CMK (cell line): ENCODE results near the gene CAMK2B.

ENCODE experiments used
- DNase-seq: peaks from one replicate; pipeline ENCODE4 v3.0.0-alpha.2; 2010; ENCODE audit warnings: low read depth

The CAMK2B gene

GRCh38 chr7:44325201-44325671, at the start of gene CAMK2B:
Gene CAMK2B (minus strand): TSS chr7:44325594. CDS start chr7:44325421, 173 bp downstream.
- no peak for DNase-seq

- no peak for DNase-seq
These were observed 48.8 kb upstream of the CAMK2B start for GRCh38 chr7:44374007-44374763.

GRCh38 chr7:44373418-44373740, 48.0 kb upstream of the CAMK2B start:
- no peak for DNase-seq

GRCh38 chr7:44372560-44373417, 47.4 kb upstream of the CAMK2B start:
- DNase-seq = no peak

- no peak for DNase-seq
These were observed 43.5 kb upstream of the CAMK2B start for GRCh38 chr7:44368885-44369284.

- no peak for DNase-seq
These were observed 43.1 kb upstream of the CAMK2B start for GRCh38 chr7:44368455-44368854.

- DNase-seq = no peak
These were observed 42.2 kb upstream of the CAMK2B start for GRCh38 chr7:44367475-44368043.

GRCh38 chr7:44366986-44367385, 41.6 kb upstream of the CAMK2B start:
- DNase-seq = no peak

- DNase-seq = no peak
These were observed 28.3 kb upstream of the CAMK2B start for GRCh38 chr7:44353668-44354067.

- DNase-seq = no peak
These were observed 23.7 kb upstream of the CAMK2B start for GRCh38 chr7:44348851-44349781.

GRCh38 chr7:44348300-44348699, 22.9 kb upstream of the CAMK2B start:
- peak; percentile 2 for DNase-seq

- DNase-seq = no peak
These were observed 22.2 kb upstream of the CAMK2B start for GRCh38 chr7:44347546-44348114.

GRCh38 chr7:44346063-44346462, 20.7 kb upstream of the CAMK2B start:
- DNase-seq = no peak

GRCh38 chr7:44341401-44341800, 16.0 kb upstream of the CAMK2B start:
- DNase-seq = no peak

- DNase-seq = no peak
These were observed 13.2 kb upstream of the CAMK2B start for GRCh38 chr7:44338600-44338999.

- no peak for DNase-seq
These were observed 11.1 kb upstream of the CAMK2B start for GRCh38 chr7:44336491-44336890.

GRCh38 chr7:44335184-44335583, 9.8 kb upstream of the CAMK2B start:
- no peak for DNase-seq

- no peak for DNase-seq
These were observed 9.3 kb upstream of the CAMK2B start for GRCh38 chr7:44334734-44335097.

GRCh38 chr7:44333911-44334733, 8.7 kb upstream of the CAMK2B start:
- no peak for DNase-seq

- no peak for DNase-seq
These were observed 6.3 kb upstream of the CAMK2B start for GRCh38 chr7:44331682-44332081.

GRCh38 chr7:44330331-44330730, 4.9 kb upstream of the CAMK2B start:
- no peak for DNase-seq
